ENCODE results near the gene PARD3. TPM values are rescaled to one million over a fixed set of nuclear protein-coding genes. Genes with fewer than 3 reads are reported as not detected.

The PARD3 gene
- total RNA-seq, 1 donor: 42.1 TPM

- TF ChIP-seq, protein P1, sequence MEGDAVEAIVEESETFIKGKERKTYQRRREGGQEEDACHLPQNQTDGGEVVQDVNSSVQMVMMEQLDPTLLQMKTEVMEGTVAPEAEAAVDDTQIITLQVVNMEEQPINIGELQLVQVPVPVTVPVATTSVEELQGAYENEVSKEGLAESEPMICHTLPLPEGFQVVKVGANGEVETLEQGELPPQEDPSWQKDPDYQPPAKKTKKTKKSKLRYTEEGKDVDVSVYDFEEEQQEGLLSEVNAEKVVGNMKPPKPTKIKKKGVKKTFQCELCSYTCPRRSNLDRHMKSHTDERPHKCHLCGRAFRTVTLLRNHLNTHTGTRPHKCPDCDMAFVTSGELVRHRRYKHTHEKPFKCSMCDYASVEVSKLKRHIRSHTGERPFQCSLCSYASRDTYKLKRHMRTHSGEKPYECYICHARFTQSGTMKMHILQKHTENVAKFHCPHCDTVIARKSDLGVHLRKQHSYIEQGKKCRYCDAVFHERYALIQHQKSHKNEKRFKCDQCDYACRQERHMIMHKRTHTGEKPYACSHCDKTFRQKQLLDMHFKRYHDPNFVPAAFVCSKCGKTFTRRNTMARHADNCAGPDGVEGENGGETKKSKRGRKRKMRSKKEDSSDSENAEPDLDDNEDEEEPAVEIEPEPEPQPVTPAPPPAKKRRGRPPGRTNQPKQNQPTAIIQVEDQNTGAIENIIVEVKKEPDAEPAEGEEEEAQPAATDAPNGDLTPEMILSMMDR (IDR thresholded peaks at IDR 0.05; ENCODE audit: insufficient read depth, low read length): no peak
- no peak overlapping the region for H3K4me3 ChIP-seq (ENCODE audit: low read depth, low read length)
- DNase-seq (ENCODE audit: low read depth): no peak
Measured at GRCh38 chr10:34088208-34088794, 726.8 kb downstream of the PARD3 start.

DNA sequence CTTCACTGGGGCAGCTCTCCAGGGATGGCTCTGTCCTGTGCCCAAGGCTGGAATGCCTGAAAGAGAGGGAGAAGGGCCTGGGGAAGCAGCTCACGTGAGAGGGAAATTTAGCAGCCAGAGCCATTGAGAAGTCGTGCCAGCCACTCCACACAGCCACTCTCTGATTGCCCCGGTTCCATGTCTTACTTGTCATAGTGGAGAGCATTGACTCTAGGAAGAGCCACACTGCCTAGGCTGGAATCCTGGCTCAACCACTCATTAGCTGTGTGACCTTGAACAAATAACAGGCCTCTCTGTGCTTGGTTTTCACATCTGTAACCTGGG lies 728.0 kb downstream of the PARD3 start:
- no peak overlapping the region for H3K4me3 ChIP-seq (ENCODE audit: low read depth, low read length)
- no peak for DNase-seq (ENCODE audit: low read depth)
- TF ChIP-seq, protein P1 (IDR thresholded peaks at IDR 0.05; ENCODE audit: insufficient read depth, low read length): no peak

DNA sequence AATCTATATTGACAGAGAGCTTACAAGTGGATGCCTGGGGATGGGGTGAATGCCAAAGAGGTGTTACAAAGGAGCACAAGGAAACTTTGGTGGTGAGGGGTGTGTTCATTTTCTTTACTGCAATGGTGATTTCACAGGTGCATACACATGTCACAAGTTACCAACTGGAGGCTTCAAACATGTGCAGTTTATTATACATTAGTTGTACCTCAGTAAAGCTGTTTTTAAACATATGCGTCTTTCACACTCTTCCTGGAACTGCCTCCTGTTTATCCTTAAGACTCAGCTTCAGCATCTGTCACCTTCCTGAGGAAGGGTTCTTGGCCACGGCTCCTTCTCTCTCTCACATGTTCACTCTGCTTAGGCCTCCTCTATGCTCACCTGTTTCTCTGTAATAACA lies 731.5 kb downstream of the PARD3 start:
- TF ChIP-seq, protein P1 (IDR thresholded peaks at IDR 0.05; ENCODE audit: insufficient read depth, low read length): no peak
- no peak for DNase-seq (ENCODE audit: low read depth)
- no peak overlapping the region for H3K4me3 ChIP-seq (ENCODE audit: low read depth, low read length)

- TF ChIP-seq, protein P1 (IDR thresholded peaks at IDR 0.05; ENCODE audit: insufficient read depth, low read length): no peak
- DNase-seq (ENCODE audit: low read depth): no peak
Measured at GRCh38 chr10:34081948-34082347, 733.1 kb downstream of the PARD3 start.

DNA sequence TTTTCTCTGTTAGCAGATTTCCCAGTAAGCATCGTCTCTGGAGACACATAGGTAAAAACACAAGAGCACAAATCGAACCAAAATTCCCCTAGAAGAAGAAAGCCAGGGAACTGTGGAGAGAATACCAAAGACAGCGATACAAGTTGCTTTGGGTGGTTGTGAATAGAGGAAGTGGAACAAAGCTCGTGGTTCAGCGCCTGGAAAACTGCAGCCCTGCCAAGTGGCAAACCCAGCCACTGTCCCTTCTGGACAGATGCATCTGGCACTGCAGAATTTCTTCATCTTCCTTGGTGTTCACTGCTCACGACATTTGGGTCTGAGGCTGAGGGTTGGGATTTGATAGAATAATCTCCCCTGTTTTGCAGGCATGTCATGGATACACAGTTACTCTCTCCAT lies 733.8 kb downstream of the PARD3 start:
- TF ChIP-seq, protein P1 (IDR thresholded peaks at IDR 0.05; ENCODE audit: insufficient read depth, low read length): no peak
- no peak overlapping the region for H3K4me3 ChIP-seq (ENCODE audit: low read depth, low read length)
- no peak for DNase-seq (ENCODE audit: low read depth)

More at GRCh38 chr10:34081948-34082347, 733.1 kb downstream of the PARD3 start:
- H3K4me3 ChIP-seq (ENCODE audit: low read depth, low read length): no peak overlapping the region

GRCh38 chr10:34080485-34081346 lies 734.4 kb downstream of the PARD3 start:
- TF ChIP-seq, protein P1 (IDR thresholded peaks at IDR 0.05; ENCODE audit: insufficient read depth, low read length): no peak
- DNase-seq (ENCODE audit: low read depth): no peak
- H3K4me3 ChIP-seq (ENCODE audit: low read depth, low read length): no peak overlapping the region
